Activated CD4-positive, alpha-beta T cell treated with anti-CD3 and anti-CD28 coated beads, Interleukin-2, amount 50 U/mL, for 48 hours (primary cell): Measurements from ENCODE around the gene NCK2.
A peak's percentile ranks its signal among the peaks of the same experiment; 100 is the strongest.

Source experiments
- DNase-seq, 2 experiments: peaks; one replicate each; pipeline ENCODE4 v3.0.0-alpha.2; 2020

NCK2 gene

GRCh38 chr2:105779394-105779793 lies 34.7 kb downstream of the NCK2 start:
- no peak for DNase-seq

DNA sequence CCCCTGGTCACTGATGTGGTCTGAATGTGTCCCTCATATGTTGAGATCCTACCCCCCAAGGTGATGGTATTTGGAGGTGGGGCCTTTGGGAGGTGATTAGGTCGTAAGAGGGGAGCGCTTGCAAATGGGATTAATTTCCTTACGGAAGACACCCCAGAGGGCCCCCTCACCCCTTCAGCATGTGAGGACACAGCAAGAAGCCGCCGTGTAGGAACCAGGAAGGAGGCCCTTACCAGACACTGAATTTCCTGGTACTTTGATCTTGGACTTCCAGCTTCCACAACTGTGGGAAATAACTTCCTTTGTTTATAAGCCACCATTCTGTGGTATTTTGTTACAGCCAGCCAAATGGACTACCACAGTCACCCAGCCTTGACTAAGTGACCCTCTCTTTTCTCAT lies 35.9 kb downstream of the NCK2 start:
- no peak for DNase-seq

- DNase-seq: no peak
These were observed 36.7 kb downstream of the NCK2 start for GRCh38 chr2:105781274-105781978.

GRCh38 chr2:105782123-105782522 lies 37.4 kb downstream of the NCK2 start:
- DNase-seq: no peak

GRCh38 chr2:105782646-105783045 lies 37.9 kb downstream of the NCK2 start:
- no peak for DNase-seq

DNA sequence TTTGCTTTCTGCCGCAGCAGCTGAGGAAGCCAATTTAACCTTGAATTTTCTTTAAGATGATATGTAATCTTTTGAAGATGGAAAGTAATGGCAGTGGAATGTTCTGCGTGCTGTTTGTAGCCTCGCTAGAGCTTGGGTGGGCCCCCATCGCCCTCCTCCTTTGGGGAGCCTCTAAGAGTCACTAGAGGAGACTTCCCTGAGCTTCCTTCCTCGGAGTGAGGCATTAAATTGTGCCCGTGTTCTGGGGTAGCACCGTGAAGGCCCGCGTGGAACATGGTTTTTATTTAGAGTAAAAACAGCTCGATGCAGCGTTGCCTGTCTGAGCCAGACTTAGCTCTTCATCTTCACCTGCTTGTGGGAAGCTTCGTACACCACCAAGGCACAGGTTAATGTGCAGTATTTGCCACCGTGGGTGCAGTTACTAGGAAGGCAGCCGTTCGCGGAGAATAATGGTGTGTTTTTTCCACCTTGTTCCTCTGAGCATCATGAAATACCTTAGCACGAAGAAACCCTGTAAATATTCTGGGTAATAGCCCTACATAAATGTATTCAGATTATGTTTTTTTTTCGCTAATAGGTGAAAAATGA lies 38.5 kb downstream of the NCK2 start:
- no peak for DNase-seq

DNA sequence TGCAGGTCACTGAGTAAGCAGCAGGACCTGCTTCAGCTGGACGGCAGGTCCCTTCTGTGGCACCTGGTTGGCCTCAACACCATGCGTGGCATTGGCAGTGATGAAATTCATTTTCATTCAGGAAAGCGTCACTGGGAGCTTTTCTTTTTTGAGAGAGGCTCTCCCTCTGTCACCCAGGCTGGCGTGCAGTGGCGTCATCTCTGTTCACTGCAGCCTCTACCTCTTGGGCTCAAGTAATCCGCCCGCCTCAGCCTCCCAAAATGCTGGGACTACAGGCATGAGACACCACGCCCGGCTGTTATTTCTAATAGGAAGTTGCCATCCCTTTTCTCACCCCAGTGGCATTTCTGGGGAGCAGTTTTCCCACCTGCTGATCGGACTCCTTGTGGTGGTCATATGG lies 39.3 kb downstream of the NCK2 start:
- no peak for DNase-seq

- no peak for DNase-seq
These were observed 39.9 kb downstream of the NCK2 start for GRCh38 chr2:105784589-105784988.

- no peak for DNase-seq
These were observed 40.6 kb downstream of the NCK2 start for GRCh38 chr2:105785095-105785847.

- no peak for DNase-seq
These were observed 41.8 kb downstream of the NCK2 start for GRCh38 chr2:105786231-105787230.

DNA sequence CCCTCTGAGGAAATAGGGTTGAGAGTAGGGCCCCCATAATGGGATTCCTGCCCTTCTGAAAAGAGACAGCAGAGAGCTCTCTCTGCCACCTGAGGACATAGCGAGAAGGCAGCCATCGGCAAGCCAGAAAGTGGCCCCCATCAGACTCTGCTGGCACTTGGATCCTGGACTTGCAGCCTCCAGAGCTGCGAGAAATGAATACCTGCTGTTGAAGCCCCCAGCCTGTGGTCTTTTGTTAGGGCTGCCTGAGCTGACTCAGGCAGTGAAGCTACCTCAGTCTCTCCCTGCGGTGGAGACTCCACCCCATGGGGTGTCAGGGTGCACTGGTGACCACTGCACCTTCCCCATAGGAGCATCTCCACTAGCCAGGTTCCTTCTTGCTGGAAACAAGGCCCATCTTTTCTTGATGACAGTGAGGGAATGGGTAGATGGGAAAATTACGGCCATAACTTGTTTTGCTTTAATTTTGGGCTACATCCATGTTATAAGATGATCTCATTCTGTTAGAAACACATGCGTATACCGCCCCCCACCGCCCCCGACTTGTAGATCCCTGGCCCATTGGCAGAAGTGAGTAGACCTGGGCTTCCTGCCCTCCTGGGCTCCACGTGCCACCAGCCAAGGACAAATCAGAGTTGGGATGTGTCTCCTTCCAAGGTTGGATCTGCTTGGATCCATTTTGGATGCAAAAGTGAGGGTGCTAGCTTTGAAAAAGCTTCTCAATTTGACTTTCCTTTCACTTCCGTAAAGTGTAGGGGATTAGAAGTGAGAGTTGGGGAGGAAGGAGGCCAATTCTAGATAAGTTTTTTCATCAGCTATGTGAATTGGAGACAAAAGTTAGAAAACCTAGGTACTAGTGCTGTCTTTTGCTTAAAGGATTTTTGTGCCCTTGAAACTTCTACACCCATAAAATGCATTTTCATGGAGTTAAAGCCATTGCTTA lies 42.9 kb downstream of the NCK2 start:
- peak; percentile 81 to 85 for DNase-seq

- DNase-seq: no peak
These were observed 44.1 kb downstream of the NCK2 start for GRCh38 chr2:105788670-105789290.

- DNase-seq: peak; percentile 54 to 70
These were observed 45.2 kb downstream of the NCK2 start for GRCh38 chr2:105789745-105790460.

- no peak for DNase-seq
These were observed 45.9 kb downstream of the NCK2 start for GRCh38 chr2:105790461-105791149.

GRCh38 chr2:105791229-105791628 lies 46.5 kb downstream of the NCK2 start:
- no peak for DNase-seq

GRCh38 chr2:105792561-105792960 lies 47.8 kb downstream of the NCK2 start:
- DNase-seq: no peak

GRCh38 chr2:105793196-105793975 lies 48.7 kb downstream of the NCK2 start:
- DNase-seq: no peak

DNA sequence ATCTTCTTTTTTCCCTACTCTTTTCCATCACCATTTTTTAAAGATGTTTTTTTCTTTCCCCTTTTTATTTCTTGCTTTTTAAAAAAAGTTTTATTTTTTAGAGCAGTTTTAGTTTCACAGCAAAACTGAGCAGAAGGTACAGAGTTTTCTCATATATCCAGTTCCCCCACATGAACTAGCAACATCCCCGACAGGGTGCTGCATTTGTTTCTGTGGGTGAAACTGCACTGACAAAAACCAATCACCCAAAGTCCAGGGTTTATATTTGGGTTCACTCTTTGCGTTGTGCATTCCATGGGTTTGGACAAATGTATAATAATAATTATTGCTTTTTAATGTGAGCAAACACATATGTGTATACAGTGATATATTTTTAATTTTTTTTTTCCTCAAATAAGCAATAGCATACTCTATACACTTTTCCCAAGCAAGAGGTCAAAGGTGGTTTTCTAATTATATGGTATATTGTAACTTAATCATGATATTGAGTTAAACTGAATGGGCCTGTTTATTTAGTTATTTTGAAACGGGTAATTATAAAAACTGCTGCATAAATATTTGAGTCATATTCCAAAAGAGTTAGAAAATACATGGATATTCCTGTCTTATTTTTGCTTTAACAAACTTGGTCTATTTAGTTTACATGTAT lies 50.3 kb downstream of the NCK2 start:
- DNase-seq: no peak

GRCh38 chr2:105795575-105795934 lies 50.8 kb downstream of the NCK2 start:
- DNase-seq: peak in 1 of 2 experiments; percentile 47
